AG04449 (cell line): ENCODE data around the gene GDF11.

Experiments
- CTCF ChIA-PET: fragments of 350-600 bp; formaldehyde crosslinking; extraction: SDS; loops from one replicate; lab custom pipeline; 2021; ENCODE audit warnings: antibody characterized with exemption; lab: Yijun Ruan, JAX
- POLR2A ChIA-PET: fragments of 400-600, 350-600 bp; formaldehyde crosslinking; extraction: SDS; loops from one replicate; lab custom pipeline; 2020; ENCODE audit warnings: antibody characterized with exemption, inconsistent platforms; lab: Yijun Ruan, JAX
- DNase-seq: peaks from one replicate; pipeline ENCODE4 v3.0.0-alpha.2; 2010; ENCODE audit warnings: low read depth, low spot score
- H3K4me3 ChIP-seq: 2 replicates; pipeline ENCODE4 v1.5.1; 2011; ENCODE audit warnings: low read depth, mild to moderate bottlenecking, control low read depth, low read length
- TF ChIP-seq, protein P1 (sequence below): IDR thresholded peaks from one replicate; pipeline ENCODE4 v1.5.1; 2011; ENCODE audit warnings: mild to moderate bottlenecking, moderate library complexity, low read length, control low read depth, inconsistent platforms; ENCODE audit not compliant: insufficient read depth; ENCODE audit errors: missing control alignments

GDF11 gene

GRCh38 chr12:55700255-55701018 is 42.5 kb upstream of the GDF11 start:
- ChIA-PET POLR2A (no interaction called here), CTCF (interaction anchor here (1.6 kb wide), 1 partner anchor 512 kb away, joined by 3 read pairs; no protein-coding TSS in a partner anchor)
- DNase-seq: no peak
- TF ChIP-seq, protein P1, sequence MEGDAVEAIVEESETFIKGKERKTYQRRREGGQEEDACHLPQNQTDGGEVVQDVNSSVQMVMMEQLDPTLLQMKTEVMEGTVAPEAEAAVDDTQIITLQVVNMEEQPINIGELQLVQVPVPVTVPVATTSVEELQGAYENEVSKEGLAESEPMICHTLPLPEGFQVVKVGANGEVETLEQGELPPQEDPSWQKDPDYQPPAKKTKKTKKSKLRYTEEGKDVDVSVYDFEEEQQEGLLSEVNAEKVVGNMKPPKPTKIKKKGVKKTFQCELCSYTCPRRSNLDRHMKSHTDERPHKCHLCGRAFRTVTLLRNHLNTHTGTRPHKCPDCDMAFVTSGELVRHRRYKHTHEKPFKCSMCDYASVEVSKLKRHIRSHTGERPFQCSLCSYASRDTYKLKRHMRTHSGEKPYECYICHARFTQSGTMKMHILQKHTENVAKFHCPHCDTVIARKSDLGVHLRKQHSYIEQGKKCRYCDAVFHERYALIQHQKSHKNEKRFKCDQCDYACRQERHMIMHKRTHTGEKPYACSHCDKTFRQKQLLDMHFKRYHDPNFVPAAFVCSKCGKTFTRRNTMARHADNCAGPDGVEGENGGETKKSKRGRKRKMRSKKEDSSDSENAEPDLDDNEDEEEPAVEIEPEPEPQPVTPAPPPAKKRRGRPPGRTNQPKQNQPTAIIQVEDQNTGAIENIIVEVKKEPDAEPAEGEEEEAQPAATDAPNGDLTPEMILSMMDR: no peak
- no peak overlapping the region for H3K4me3 ChIP-seq

- TF ChIP-seq, protein P1: no peak
- CTCF ChIA-PET: interaction anchor here (0.7 kb wide), 1 partner anchor 10 kb away, joined by 3 read pairs; no protein-coding TSS in a partner anchor
- POLR2A ChIA-PET: no interaction called here
- DNase-seq: no peak
- H3K4me3 ChIP-seq: no peak overlapping the region
These were observed 40.1 kb upstream of the GDF11 start for GRCh38 chr12:55702861-55703260.

GRCh38 chr12:55703288-55703687 is 39.6 kb upstream of the GDF11 start:
- ChIA-PET POLR2A (no interaction called here), CTCF (interaction anchor here (0.7 kb wide), 1 partner anchor 10 kb away, joined by 3 read pairs; no protein-coding TSS in a partner anchor)
- no peak for DNase-seq
- TF ChIP-seq, protein P1: no peak
- no peak overlapping the region for H3K4me3 ChIP-seq

- no peak overlapping the region for H3K4me3 ChIP-seq
- ChIA-PET CTCF (no interaction called here), POLR2A (no interaction called here)
- no peak for DNase-seq
- TF ChIP-seq, protein P1: no peak
These were observed 38.8 kb upstream of the GDF11 start for GRCh38 chr12:55703901-55704761.

DNA sequence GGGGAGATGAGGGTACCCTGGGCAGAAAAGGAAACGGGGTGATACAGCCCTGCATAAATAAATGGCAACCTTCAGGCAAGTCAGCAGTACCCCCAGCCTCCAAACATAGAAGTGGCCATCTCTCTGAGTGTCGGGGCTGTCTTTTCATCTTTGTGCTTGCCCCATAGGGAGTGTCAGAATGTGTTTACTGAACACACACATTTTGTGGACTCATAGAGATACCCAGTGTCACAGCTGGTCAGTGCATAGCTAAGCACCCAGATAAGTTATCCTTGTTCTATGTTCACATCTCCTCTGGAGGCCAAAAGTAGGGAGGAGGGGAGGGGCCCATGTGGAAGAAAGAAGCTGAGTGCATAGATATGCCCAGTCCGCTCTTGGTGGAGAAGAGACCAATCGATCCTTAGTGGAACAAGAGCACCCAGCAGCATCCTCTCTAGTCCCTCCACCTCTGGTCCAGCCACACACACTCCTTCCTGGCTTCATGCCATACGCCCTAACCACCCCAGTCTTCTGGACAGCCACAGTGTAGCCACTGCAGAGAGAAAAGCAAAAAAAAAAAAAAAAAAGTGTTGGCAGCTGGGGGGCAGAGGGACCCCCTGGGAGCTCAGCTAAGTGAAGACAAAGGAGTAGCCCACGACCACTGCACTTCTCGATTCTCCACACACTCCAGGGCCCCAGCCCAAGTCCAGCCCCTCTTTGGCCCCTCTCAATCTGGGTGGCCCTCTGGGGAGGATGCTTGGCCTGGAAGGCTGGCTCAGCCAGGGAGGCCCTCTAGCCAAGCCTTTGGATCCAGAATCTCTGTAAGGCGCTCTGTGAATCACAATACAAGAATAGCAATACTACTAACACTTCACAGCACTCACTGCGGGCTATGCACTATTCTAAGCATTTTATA is 37.9 kb upstream of the GDF11 start:
- POLR2A ChIA-PET: interaction anchor here (1.0 kb wide), 1 partner anchor 46 kb away, joined by 3 read pairs; no protein-coding TSS in a partner anchor
- no peak overlapping the region for H3K4me3 ChIP-seq
- TF ChIP-seq, protein P1: no peak
- no peak for DNase-seq
- CTCF ChIA-PET: interaction anchor here (1.0 to 1.1 kb wide), 2 partner anchors 9 to 11 kb away, joined by 3 read pairs; no protein-coding TSS in a partner anchor
